Measurements from ENCODE around the gene FGF14.
"Not testable (repeated sequence)": the region's sequence is repeated elsewhere in the genome, so short reads cannot be mapped to it uniquely, and the experiment has no call there.

The FGF14 gene

DNA sequence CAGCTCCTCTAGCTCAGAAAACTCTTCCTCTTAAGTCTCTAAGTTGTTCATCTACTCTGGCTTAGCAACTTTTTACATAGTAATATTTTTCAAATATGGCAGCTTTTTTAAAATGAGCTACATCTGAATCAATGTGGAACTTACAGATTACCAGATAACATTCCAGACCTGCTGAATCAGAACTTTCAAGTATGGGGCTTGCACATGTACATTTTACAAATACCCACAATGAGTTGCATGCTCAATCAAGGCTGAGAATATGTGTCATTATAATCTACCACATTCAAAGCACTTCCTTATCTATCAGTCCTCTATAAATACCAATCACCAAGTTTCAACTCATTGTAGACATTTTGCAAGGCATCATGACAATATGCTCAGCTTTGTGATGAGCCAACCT is 383.1 kb downstream of the FGF14 start:
- H3K4me3 ChIP-seq = no peak overlapping the region
- TF ChIP-seq, protein P1, sequence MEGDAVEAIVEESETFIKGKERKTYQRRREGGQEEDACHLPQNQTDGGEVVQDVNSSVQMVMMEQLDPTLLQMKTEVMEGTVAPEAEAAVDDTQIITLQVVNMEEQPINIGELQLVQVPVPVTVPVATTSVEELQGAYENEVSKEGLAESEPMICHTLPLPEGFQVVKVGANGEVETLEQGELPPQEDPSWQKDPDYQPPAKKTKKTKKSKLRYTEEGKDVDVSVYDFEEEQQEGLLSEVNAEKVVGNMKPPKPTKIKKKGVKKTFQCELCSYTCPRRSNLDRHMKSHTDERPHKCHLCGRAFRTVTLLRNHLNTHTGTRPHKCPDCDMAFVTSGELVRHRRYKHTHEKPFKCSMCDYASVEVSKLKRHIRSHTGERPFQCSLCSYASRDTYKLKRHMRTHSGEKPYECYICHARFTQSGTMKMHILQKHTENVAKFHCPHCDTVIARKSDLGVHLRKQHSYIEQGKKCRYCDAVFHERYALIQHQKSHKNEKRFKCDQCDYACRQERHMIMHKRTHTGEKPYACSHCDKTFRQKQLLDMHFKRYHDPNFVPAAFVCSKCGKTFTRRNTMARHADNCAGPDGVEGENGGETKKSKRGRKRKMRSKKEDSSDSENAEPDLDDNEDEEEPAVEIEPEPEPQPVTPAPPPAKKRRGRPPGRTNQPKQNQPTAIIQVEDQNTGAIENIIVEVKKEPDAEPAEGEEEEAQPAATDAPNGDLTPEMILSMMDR (IDR thresholded peaks at IDR 0.05) = no peak
- DNase-seq (ENCODE audit: low spot score) = no peak
- no peak overlapping the region for H3K27ac ChIP-seq

GRCh38 chr13:102017248-102017647 is 384.6 kb downstream of the FGF14 start:
- H3K27ac ChIP-seq = no peak overlapping the region
- TF ChIP-seq, protein P1 (IDR thresholded peaks at IDR 0.05) = no peak
- no peak overlapping the region for H3K4me3 ChIP-seq
- no peak for DNase-seq (ENCODE audit: low spot score)

DNA sequence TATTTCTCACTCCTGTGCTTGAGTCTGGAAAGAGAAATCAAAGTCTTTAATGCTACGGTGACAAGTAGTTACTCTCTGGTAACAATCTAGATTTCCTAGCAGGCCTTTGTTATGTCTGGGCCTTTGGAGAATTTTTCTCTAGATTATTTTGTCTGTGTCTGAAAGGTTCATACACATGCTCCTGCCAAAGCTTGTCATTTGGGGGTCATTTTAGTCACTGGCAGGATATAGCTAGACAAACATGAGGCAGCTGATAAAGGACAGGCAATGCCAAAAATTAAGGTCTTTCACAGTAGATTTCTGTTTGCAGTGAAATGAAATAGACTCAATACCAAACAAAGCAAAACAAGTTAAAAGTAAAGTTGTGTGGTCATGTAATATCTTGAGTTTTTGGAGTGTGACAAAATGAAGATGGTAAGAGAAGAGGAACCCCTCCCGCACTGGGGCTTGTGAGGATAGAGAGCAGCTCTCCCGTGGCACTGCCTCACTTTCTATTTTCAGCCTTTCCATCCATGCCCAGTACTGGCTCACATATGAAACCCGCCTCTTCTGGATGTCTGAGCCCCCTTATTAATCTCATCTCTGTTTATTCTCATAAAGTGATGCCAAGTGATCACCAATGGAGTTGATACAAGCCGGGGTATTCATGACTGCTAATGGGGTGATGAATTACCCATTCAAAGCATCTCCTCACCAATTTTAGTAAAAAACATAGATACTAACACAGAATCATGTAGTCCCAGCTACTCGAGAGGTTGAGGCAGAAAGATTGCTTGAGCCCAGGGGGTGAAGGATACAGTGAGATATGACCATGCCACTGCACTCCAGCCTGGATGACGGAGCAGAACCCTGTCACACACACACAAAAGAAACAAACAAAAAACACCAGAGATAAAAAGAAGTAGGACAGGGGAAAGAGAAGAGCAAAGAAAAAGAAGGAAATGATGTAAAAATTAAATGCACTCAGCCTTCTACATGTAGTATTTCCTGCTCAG is 389.3 kb downstream of the FGF14 start:
- no peak for DNase-seq (ENCODE audit: low spot score)
- TF ChIP-seq, protein P1 (IDR thresholded peaks at IDR 0.05) = no peak
- H3K27ac ChIP-seq = peak overlapping the region; percentile 63 to 75
- H3K4me3 ChIP-seq = peak overlapping the region; percentile 11

GRCh38 chr13:102011455-102011854 is 390.4 kb downstream of the FGF14 start:
- not testable (repeated sequence) for H3K4me3 ChIP-seq; DNase-seq (ENCODE audit: low spot score)
- peak overlapping the region; percentile 63 to 75 for H3K27ac ChIP-seq

- H3K27ac ChIP-seq = peak overlapping the region in 1 of 2 donors; percentile 45
- TF ChIP-seq, protein P1 (IDR thresholded peaks at IDR 0.05) = no peak
- DNase-seq (ENCODE audit: low spot score) = no peak
- H3K4me3 ChIP-seq = no peak overlapping the region
These were observed 397.8 kb downstream of the FGF14 start for GRCh38 chr13:102003848-102004570.

DNA sequence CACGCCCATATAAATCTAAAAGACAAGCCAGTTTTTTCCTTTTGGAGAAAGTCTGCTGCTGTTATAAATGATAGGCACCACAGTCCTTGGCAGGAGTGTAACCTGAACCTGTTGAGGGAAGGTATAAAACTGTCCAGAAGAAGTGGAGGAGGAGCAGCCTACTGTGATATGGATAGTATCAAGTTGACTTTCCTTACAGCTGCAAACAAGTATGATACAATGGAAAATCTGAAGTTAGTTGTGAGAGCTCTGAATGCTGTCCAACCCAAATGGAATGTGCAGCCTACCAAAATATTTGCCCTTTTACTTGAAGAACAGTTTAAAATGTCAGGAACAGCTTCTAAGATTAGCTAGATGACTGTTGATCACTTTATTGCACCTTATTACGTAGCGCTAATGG is 399.6 kb downstream of the FGF14 start:
- TF ChIP-seq, protein P1 (IDR thresholded peaks at IDR 0.05) = no peak
- Histone ChIP-seq H3K27ac (peak overlapping the region in 1 of 2 donors; percentile 54), H3K4me3 (no peak overlapping the region)
- DNase-seq (ENCODE audit: low spot score) = no peak

- TF ChIP-seq, protein P1 (IDR thresholded peaks at IDR 0.05) = no peak
- Histone ChIP-seq H3K27ac (no peak overlapping the region), H3K4me3 (no peak overlapping the region)
- no peak for DNase-seq (ENCODE audit: low spot score)
These were observed 401.1 kb downstream of the FGF14 start for GRCh38 chr13:102000764-102001163.

Data from coronary artery (tissue), 2 donors.